HG03442 (cell line): ENCODE data around the gene WDR35.
"Not testable (repeated sequence)": the region's sequence is repeated elsewhere in the genome, so short reads cannot be mapped to it uniquely, and the experiment has no call there.

Source experiments
- ATAC-seq: cut with Tn5 transposase; IDR thresholded peaks from one replicate; pipeline ENCODE4 v1.9.1; 2021; ENCODE audit warnings: mild to moderate bottlenecking, moderate library complexity; ENCODE audit not compliant: unreplicated experiment

WDR35 gene

DNA sequence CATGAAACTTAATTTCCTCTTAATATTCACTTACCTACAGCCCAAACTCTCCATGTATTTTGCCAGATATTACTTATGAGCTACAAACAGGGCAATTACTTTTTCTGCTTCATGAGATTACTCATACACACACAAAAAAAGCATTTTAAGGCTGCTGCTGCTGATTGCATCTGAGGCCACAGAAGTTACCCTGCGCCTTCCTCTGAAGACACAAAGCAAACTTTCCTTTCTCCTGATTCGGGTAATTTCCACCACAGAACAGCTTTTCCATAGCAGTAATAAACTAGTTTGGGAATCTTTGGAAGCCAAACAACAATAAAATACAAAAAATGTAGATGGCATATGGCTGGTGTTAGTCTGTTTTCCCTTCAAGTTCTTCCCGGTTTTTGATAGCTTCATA lies 94.4 kb downstream of the WDR35 start:
- no peak for ATAC-seq

DNA sequence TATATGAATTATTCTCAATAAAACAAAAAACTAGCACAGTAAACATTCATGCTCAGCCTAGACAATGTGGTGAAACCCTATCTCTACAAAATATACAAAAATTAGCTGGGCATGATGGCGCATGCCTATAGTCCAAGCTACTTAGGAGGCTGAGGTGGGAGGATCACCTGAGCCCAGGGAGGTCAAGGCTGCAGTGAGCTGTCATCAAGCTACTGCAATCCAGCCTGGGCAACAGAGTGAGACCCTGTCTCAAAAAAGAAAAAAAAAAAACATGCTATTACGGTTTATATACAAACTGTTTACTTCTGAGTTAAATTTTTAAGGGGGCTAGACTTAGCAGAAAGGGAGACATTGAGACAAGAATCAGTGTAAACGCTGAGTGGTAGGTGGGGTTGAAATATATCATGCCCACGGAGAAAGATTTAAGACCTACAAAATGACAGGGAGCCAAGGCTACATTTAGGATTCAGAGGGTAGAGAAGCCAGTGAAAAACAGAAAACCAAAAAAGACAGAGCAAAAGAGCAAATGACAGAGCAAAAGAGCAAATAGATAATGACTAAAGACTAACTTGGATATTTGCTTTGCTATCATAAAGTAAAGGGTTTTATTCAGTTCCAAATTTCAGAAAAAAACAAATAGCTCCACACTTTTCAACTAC lies 95.6 kb downstream of the WDR35 start:
- ATAC-seq: peak; percentile 16

DNA sequence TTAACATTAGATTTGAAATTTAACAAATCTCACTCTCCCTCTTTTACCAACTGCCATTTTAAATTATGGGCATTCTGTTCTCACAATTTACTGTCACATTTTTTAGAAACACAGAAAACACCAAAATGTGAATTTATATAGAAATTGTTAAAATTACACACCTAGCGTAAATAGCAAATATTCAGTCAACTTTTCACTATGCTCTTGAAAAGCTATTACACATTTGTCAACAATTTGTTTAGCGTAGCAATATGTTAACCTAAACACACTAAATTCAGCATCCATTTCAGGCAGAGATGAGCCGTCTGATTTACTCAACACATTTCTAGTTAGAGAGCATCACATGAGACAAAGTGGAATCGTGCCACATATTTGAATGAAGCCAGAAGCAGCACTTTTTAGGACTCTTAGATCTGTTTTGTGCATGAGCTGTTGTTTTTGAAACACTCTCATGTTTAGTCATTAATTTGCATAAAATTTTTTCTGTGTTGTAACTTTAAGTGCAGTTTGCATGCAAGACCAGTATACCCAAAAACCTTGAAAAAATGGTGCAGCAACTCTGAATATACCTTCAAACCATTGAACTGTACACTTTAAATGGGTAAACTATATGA lies 96.3 kb downstream of the WDR35 start:
- peak; percentile 84 for ATAC-seq

DNA sequence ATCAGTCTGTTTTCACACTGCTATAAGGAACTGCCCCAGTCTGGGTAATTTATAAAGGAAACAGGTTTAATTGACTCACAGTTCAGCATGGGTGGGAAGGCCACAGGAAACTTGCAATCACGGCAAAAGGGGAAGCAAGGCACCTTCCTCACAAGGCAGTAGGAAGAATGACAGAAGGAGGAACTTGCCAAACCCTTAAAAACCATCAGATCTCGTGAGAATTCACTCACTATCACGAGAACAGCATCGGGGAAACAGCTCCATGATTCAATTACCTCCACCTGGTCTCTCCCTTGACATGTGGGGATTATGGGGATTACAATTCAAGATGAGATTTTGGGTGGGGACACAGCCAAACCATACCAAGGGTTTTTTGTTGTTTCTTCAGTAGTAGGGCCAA lies 97.9 kb downstream of the WDR35 start:
- not testable (repeated sequence) for ATAC-seq

DNA sequence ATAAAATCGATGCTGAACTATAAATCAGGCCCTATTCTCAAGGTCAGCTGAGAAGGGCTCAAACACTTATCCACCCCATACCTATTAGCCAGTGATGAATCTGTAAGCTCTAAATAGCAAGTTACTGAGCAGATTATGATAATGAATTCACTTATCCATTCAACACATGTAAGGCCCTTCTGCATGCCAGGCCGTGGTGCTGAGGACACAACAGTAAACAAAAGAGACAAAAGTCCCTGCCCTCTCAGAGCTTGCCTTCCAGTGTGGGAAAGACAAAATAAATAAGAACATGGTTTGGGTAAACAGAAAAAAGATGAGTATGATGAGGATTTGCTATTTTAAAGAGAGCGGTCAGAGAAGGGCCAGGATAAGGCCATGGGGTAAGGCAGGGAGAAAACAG lies 99.8 kb downstream of the WDR35 start:
- no peak for ATAC-seq

DNA sequence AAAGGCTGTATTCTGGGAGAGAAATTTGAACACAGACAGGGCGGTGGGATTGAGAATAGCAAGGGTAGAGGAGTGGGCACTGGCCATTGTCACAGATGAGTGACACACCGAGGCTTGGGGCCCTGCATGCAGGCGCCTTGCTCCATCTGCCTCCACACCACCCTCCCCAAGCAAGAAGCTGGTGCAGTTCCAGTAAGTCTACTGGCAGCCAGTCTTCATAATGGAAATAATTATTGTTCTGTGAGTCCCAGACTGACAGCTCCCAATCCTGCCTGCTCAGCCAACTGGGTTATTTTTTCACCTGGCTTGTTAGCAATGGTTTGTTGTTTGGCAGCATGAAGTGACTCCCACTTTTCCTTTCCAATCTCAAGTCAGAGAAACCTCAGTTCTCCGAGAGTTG lies 101.1 kb downstream of the WDR35 start:
- no peak for ATAC-seq

DNA sequence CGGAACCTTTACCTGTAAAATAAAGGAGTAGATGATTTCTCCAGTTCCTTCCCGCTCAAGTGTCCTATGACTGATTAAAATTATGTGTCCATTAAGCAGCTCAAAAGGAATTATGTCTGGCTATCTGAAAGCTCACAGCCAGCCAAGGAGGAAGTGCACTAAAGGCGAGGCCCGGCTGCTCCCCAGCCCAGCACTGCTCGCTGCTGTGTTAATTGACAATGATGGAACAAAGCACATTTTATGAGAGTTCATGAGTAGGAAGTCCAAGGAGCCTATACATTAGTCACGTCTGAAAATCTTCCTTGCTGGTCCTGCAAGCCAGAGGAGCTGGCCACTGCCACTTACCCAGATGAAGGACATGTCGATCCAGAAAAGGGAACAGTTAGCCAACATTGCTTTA lies 102.4 kb downstream of the WDR35 start:
- ATAC-seq: no peak

DNA sequence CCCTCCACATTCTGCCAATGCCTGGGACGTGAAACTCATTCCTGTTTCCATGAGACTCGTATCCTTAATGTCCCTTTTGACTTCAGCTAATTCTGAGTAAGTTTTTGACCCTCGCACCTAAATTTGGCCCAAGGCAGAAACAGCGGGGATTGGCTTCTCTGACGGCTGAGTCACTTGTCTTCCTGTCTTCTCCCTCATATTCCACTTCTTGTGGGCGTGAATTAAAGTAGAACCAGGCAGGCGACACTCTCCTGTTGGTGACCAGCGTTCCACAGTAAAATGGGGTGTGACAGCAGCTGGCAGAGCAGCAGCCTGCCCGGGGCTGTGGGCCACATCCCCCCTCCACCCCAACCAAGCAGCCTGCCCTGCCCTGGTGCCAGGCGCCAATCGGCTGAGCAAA lies 103.6 kb downstream of the WDR35 start:
- no peak for ATAC-seq

DNA sequence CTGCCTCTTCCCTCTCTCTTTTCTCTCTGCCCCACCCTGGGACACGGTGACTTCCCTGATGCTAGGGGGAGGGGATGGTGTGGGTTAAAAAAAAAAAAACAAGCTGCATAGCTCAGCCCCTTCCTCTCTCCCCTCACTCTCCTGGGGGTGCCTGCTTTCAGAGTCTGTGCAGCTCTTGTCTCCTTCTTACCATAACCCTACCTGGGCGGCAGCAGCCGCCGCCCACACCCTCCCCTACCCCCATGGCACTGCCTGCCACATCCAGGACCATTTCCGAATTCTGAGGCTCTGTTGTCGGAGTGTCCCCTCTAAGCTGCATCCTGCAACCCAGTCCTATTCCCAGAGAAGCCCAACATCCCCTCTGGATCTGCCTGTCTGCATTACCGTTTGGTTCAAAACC lies 104.1 kb downstream of the WDR35 start:
- ATAC-seq: no peak

DNA sequence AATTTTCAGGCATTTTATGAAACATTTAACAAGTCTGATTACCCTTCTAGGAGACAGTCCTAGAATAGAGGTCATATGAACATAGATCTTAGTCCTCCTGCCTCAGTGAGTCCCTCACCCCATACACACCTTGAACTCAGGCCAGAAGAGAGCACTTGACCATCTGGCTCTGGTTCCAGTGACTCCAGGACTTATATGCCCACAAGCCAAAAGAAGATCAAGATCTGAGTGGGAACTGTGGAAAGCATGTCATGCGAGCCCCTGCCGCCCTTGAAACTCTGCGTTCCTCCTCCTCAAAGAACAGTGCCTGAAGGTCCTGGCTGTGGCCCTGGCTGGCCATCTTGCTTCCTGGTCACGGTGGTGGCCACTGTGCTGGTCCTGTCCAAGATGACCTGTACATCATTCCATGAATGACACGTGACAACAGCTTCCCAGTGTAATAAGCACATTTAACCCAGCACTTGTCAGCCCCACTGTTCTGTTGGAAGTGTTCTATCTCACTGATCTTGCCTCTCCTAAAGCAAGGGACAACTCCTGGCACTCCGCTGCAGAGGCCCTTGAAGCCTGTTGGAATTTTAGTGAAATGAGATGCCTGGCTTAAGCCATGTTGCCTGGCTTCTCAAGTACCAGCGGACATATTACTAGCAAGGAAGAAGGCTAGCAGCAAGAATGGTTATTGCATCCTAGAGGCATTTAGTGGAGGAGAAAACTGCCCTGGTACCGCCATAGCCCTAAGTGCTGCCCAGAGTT lies 105.8 kb downstream of the WDR35 start:
- no peak for ATAC-seq

DNA sequence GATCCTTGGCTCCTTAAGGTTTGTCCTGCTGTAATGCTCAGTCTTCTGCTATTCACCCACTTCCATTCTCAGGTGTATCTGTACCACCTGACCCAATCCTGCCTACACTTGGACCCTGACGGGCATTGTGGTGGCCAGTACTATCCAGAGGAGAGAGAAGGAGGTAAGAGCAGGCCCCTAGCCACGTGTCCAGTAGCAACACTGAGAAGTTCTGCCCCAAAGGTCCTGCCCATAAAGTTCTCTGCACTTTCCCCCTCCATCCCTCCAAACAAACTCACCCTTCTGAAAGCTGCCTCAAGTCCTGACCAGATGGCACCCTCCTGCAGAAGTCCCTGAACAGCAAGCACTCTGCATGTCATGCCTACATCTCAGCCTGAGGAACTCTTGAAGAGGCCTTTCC lies 106.4 kb downstream of the WDR35 start:
- ATAC-seq: no peak

DNA sequence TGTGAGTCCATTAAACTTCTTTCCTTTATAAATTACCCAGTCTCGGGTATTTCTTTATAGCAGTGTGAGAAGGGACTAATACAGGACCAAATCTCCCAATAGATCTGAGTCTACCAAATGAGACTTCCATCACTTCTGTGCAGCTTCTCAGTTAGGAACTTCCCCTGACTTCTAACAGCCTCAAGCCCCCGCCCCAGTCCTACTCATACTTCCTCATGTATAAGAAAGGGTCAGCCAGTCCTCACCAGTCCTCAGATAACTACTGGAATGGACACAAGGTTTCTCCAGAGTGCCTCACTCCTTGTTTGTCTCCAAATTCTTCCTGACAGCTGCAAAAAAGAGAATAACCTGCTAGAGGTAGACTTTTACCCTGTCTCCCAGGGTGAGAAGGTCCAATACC lies 107.6 kb downstream of the WDR35 start:
- no peak for ATAC-seq

DNA sequence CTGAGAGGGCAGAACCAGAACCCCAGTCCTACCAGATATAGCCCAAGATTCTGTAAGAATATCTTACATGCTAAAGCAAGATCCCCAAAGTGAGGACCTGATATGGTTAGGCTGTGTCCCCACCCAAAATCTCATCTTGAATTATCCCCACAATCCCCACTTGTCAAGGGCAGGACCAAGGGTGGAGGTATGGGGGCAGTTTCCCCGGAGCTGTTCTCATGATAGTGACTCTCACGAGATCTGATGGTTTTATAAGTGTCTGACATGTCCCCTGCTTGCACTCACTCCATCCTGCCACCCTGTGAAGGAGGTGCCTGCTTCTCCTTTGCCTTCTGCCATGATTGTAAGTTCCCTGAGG lies 108.0 kb downstream of the WDR35 start:
- no peak for ATAC-seq

DNA sequence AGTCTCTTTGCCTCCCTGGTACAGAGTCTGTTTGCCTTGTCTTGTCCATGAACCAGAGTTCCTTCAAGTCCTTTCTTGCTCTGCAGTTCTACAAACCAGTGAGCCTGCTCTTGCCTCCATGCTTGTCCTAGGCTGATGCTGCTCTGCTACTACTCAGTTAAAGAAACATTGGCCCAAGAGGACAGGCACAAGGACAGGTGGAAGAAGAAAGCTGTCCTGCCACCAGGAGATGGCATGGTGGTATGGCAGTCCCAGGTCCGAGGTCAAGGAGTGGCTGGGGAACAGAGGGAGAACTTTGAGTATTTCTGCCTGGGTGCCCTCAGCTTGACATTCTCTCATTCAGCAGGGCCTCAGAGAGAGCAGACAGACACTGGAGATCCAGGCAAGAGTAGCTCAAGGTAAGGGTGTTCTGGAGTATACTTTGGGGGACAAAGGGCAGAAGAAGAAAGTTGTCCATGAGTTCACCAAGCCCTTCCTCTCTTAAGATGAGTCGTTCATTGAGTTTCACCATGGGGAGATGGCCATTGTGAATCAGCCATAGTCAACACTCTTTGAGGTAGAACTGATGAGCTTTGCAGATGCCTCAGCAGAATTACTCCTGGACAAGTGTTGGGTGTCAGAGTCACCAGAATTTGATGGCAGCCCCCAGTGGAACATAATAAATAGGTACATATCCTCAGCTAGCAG lies 108.5 kb downstream of the WDR35 start:
- no peak for ATAC-seq

DNA sequence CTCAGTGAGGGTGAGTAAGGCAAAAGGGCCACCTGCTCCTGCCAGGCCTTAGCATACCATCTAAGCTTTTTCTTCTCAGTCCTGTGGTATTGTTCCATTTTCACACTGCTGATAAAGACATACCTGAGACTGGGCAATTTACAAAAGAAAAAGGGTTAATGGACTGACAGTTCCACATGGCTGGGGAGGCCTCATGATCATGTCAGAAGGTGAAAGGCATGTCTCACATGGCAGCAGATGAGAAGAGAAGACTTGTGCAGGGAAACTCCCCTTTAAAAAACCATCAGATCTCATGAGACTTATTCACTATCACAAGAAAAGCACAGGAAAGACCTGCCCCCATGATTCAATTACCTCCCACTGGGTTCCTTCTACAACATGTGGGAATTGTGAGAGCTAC lies 109.7 kb downstream of the WDR35 start:
- not testable (repeated sequence) for ATAC-seq

DNA sequence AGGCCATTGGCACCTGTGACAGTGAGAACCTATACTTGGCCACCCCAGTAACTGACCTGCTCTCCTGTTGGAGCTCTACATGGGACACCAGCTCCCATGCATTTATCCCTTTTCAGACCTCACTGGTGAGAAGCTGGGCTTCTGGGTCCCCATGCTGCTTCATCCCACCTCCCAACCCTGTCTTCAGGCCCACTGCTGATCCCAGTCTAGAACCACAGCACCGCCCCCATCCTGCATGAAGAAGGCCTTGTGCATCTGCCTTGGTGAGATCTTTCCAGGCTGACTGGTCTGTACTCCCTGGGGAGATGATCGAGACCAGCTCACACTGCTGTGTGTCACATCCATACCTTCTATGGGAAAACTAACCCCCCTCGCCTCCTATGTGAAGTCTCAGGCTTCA lies 110.8 kb downstream of the WDR35 start:
- no peak for ATAC-seq

DNA sequence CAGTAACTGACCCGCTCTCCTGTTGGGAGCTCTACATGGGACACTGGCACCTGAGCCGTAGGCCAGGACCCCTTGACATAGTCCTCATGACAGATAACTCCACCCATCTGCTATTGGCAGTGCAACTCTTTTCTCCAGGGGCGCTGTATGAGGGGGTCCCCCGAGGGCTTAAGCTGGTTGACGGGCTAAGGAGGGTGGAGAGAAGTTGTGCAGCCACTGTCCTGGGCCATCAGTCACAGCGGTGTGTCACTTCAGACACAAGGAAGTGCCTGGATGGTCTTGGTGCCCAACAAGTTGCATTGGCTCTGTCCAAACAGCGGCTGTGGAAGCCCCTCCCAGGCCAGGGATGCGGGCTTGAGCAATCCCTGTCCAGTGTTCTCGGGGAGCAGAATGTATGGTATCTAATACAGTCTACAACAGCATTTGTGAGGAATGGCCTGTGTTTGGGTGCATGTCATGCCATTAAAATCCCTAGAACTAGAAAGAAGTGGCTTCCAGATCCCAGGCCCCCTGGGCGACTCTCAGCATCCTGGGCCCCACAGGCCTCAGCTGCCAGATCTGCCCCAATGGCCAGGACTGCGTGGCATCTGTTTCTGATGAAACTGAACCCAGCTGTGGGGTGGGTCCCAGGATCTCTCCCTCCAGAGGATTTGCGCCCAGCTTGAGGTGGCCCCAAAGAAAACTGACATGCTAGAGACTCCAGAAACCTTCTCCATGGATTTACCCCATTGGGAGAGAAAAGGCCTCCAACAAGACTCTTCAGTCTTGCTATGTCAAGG lies 111.4 kb downstream of the WDR35 start:
- no peak for ATAC-seq

DNA sequence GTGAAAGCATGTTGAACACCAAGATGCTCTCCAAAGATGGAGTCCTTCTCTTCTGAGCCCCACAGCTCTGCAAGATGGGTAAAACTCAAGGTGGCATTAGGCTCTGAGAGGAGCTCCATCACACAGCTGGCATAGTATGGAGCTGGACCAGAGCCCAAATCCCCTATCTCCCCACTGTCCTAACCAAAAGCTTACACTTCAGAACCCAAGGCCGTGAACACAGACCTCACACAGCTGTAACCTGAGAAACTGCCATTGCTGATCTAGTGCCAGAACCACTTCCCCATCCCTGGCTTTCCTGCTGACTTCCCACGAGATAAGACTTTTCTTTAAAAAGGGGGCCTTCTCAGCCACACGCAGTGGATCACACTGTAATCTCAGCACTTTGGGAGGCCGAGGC lies 113.2 kb downstream of the WDR35 start:
- ATAC-seq: no peak

DNA sequence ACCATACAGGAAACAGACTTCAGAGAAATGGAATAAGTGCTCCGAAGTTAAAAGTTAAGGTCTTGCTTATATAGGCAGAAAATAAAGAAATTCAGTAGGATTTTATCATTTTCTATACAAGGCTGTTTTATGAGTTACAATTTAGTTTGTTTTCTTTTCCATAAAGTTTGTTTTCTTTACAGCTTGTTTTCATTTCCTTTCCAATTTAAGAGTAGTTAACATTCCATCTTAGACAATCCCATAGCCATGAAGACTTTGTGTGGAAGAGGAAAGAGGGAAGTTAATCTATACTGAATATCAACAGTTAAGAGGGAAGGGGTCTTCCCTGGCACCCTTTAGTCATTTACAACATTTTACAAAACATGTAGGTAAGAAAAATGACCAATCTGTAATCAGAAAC lies 114.6 kb downstream of the WDR35 start:
- ATAC-seq: no peak

DNA sequence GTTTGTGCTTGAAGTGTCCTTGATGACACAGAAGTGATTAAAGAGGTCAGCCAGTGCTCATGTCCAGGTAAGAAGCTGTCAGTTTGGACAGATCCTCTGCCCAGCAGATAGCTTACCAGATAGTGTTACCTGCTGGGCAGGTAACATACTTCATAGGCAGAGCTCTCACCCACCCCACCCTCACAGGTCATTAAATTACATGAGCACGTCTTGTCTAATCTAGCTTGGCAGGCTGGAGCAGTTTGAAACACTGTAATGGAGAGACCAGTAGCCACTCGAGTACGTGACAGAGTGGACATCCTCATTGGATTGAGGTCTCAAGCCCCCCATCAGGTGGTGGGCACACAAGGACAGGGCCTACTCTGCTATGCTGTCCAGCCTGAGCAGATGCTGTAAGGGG lies 115.2 kb downstream of the WDR35 start:
- no peak for ATAC-seq

DNA sequence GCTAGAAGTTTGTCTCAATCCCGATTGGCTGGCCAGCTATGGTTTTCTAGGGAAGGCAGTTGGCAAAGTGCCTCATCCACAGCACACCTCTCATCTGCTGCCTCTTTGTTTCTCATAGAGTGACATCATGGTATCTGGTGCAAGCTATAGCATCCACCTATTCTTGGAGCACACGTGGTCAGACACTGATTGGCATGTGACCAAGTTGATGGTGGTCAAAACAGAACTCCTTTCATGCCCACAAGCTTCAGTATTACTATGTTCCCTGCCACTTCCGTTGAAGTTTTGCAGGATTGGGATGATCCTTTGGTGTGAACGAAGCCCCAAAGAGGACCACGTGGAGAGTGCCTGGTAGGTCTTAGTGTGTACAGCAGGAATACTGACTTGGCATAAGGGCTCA lies 116.9 kb downstream of the WDR35 start:
- no peak for ATAC-seq
